Fibroblast of mammary gland (primary cell): ENCODE measurements around the gene EIF4ENIF1.

Experiments used
- DNase-seq: peaks from one replicate; pipeline ENCODE4 v3.0.0-alpha.2; 2010; ENCODE audit warnings: low read depth
- H3K4me3 ChIP-seq: 2 replicates; pipeline ENCODE4 v1.5.1; 2011; ENCODE audit warnings: low read depth, mild to moderate bottlenecking, low read length, moderate library complexity; ENCODE audit not compliant: control insufficient read depth
- TF ChIP-seq, protein P1 (sequence below): conservative IDR thresholded peaks from 2 replicates; pipeline ENCODE4 v1.5.1; 2011; ENCODE audit warnings: low read depth, low read length, inconsistent platforms; ENCODE audit not compliant: control insufficient read depth, insufficient read depth

EIF4ENIF1 gene, protein sequence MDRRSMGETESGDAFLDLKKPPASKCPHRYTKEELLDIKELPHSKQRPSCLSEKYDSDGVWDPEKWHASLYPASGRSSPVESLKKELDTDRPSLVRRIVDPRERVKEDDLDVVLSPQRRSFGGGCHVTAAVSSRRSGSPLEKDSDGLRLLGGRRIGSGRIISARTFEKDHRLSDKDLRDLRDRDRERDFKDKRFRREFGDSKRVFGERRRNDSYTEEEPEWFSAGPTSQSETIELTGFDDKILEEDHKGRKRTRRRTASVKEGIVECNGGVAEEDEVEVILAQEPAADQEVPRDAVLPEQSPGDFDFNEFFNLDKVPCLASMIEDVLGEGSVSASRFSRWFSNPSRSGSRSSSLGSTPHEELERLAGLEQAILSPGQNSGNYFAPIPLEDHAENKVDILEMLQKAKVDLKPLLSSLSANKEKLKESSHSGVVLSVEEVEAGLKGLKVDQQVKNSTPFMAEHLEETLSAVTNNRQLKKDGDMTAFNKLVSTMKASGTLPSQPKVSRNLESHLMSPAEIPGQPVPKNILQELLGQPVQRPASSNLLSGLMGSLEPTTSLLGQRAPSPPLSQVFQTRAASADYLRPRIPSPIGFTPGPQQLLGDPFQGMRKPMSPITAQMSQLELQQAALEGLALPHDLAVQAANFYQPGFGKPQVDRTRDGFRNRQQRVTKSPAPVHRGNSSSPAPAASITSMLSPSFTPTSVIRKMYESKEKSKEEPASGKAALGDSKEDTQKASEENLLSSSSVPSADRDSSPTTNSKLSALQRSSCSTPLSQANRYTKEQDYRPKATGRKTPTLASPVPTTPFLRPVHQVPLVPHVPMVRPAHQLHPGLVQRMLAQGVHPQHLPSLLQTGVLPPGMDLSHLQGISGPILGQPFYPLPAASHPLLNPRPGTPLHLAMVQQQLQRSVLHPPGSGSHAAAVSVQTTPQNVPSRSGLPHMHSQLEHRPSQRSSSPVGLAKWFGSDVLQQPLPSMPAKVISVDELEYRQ

DNA sequence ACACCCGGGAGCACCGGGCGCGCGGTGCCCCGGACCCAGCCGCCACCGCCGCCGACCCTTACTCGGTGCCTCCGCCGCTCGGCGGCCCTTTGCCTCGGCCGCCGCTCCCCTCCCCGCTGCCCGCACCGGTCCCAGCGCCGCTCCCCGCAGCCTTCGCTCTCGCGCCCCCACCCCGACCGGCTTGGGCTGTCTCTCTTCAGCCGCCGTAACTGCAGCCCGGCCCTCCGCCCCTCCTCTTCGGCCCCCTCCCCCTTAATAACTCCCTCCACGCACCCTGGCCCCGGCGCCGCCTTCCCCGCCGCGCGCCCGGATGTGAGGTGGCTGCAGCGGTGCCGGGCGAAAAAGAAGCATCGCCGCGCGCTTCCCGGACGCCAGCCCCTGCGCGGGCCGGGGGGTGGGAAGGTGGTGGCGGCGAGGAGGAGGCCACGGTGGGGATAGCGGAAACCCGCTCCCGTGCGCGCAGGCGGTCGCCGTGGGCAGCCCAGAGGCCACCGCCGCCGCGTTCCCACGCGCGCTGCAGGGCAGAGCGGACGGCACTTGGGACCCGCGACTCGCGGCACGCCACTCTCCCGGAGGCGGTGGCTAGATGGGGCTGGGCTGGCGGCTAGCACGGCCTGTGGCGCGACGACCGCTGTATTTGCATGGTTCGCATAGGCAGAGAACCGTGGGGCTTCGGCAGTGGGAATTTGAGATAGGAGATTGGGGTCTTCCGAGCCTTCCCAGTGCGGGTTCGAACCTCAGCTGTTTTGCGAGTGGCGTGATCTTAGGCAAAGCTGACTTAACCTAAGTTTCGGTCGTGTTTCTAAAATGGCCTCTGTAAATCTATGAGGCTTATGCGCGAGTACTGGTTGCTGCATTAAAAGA, at the start of gene EIF4ENIF1:
Gene EIF4ENIF1 (minus strand): TSS at position 211 of the 864 bp plus-strand sequence. CDS start 1,124 bp downstream, outside the sequence.
- TF ChIP-seq, protein P1, sequence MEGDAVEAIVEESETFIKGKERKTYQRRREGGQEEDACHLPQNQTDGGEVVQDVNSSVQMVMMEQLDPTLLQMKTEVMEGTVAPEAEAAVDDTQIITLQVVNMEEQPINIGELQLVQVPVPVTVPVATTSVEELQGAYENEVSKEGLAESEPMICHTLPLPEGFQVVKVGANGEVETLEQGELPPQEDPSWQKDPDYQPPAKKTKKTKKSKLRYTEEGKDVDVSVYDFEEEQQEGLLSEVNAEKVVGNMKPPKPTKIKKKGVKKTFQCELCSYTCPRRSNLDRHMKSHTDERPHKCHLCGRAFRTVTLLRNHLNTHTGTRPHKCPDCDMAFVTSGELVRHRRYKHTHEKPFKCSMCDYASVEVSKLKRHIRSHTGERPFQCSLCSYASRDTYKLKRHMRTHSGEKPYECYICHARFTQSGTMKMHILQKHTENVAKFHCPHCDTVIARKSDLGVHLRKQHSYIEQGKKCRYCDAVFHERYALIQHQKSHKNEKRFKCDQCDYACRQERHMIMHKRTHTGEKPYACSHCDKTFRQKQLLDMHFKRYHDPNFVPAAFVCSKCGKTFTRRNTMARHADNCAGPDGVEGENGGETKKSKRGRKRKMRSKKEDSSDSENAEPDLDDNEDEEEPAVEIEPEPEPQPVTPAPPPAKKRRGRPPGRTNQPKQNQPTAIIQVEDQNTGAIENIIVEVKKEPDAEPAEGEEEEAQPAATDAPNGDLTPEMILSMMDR: no peak
- DNase-seq: peak; percentile 72

DNA sequence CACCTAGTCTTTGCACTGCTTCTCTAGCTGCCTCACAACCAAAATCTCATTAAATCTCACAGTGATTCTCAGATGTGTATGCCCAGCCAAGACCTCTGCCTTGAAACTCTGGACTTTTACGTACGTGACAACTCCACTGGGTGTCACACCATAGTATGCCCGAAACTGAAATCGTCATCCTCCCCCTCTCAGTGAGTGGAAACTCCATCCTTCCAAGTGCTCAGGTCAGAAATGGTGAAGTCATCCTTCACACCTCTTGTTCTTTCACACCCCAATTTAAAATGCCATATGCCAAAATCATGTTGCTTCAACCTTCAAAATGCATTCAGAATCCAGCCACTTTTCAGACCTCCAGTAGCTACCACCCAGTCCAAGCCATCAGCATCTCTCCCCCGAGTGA, 49.2 kb upstream of the EIF4ENIF1 start:
- TF ChIP-seq, protein P1: no peak
- no peak overlapping the region for H3K4me3 ChIP-seq
- no peak for DNase-seq

More for the DNA sequence above, at the start of gene EIF4ENIF1:
- H3K4me3 ChIP-seq: peak within 1 kb of the TSS; percentile 74

DNA sequence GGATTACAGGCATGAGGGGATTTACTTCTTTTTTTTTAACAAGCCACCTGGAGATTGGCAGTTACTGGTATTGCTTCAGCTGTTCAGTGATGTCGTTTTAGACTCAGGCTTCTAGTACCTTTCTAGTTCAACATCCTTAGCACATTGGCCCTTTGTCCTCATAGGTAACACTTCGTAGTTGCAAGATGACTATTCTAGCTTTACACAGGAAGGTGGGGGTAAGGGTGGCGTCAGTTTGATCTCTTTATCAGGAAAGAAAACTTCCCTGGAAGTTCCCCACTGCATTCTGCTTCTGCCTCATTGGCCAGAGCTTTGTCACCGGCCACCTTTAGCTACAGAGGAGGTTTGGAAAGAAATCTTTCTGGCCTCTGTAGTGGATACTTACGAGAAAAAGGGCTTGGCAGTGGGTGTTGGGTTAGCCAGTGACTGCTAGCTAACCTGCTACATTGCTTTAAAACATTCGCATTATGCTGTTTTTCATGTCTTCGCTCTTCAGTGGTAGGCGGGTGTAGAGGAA, 47.4 kb upstream of the EIF4ENIF1 start:
- TF ChIP-seq, protein P1: no peak
- no peak overlapping the region for H3K4me3 ChIP-seq
- DNase-seq: no peak

DNA sequence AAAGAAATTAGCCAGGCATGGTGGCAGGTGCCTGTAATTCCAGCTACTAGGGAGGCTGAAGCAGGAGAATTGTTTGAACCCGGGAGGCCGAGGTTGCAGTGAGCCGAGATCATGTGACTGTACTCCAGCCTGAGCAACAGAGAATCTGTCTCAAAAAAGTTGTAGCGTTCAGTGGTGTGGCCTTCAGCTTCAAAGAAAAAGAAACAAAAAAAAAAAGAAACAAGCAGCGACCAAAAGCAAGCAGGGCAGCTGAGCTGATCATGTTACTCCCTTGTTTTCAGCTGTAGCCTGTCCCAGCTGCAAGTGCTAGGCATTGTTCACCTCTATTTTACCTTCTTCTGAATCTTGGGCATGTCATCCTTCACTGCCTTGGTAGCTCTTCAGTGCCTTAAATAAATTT, 43.7 kb upstream of the EIF4ENIF1 start:
- no peak for DNase-seq
- no peak overlapping the region for H3K4me3 ChIP-seq
- TF ChIP-seq, protein P1: no peak

DNA sequence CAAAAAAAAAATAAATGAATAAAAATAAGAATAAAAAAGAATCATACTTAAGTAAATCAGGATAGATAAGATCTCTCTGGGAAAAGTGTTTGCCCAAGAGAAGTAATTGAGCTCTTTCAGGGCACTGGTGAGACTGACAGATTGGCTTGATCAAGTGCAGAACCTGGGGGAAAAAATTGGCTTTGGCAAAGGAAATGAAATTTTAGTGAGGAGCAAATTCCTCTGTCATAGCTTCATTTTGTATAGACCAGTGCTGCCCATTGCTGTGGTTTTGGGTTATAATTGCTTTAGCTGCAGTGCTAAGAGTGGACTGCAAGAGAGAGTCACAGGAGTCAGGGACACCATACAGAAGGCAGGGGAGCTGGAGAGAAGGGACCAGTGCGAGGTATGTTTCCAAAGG, 42.4 kb upstream of the EIF4ENIF1 start:
- H3K4me3 ChIP-seq: no peak overlapping the region
- no peak for DNase-seq
- TF ChIP-seq, protein P1: no peak

DNA sequence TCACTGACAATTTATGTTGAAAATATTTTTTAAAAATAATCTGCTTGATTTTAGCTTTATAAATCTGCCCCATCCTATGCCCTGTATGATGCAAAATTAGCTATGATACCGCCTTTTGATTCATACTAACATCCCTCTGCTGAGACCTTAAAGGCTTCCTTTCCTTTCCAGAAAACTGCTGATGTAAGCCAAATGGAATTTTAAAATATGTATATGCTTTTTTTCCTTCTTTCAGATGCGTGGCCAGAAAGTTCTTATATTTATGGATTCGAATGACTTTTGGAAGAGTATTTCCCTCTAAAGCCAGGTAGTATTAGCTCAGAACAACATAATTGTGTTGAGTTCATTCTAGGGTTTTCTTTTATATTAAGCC, 41.2 kb upstream of the EIF4ENIF1 start:
- no peak overlapping the region for H3K4me3 ChIP-seq
- TF ChIP-seq, protein P1: no peak
- DNase-seq: no peak
